ENCODE results near the gene CCDC187.

CCDC187 gene

GRCh38 chr9:136287960-136288753 lies 15.7 kb downstream of the CCDC187 start:
- Histone ChIP-seq H3K79me2 (ENCODE audit: insufficient read depth, low read length) (no peaks in the 10 kb centered on the region), H3K9me3 (ENCODE audit: insufficient read depth, low read length, severe bottlenecking) (no peaks in the 10 kb centered on the region), H3K4me1 (ENCODE audit: insufficient read depth, low read length) (no peaks in the 10 kb centered on the region), H3K4me3 (ENCODE audit: low read depth in 1 of 2, low read length in 2 of 2) (no peak overlapping the region), H3K9ac (ENCODE audit: low read depth, low read length) (no peak overlapping the region), H2AFZ (ENCODE audit: low read depth, low read length) (no peak overlapping the region), H3K4me2 (ENCODE audit: insufficient read depth, low read length) (no peak overlapping the region), H3K36me3 (ENCODE audit: insufficient read depth, low read length) (no peaks in the 10 kb centered on the region), H4K20me1 (ENCODE audit: insufficient read depth, low read length) (no peaks in the 10 kb centered on the region), H3K27me3 (ENCODE audit: insufficient read depth, low read length, poor library complexity) (no peaks in the 10 kb centered on the region), H3K27ac (ENCODE audit: low read length) (no peak overlapping the region)
- ATAC-seq (ENCODE audit: insufficient read depth, low read depth) (no peak), DNase-seq (no peak)
- TF ChIP-seq, protein P1, sequence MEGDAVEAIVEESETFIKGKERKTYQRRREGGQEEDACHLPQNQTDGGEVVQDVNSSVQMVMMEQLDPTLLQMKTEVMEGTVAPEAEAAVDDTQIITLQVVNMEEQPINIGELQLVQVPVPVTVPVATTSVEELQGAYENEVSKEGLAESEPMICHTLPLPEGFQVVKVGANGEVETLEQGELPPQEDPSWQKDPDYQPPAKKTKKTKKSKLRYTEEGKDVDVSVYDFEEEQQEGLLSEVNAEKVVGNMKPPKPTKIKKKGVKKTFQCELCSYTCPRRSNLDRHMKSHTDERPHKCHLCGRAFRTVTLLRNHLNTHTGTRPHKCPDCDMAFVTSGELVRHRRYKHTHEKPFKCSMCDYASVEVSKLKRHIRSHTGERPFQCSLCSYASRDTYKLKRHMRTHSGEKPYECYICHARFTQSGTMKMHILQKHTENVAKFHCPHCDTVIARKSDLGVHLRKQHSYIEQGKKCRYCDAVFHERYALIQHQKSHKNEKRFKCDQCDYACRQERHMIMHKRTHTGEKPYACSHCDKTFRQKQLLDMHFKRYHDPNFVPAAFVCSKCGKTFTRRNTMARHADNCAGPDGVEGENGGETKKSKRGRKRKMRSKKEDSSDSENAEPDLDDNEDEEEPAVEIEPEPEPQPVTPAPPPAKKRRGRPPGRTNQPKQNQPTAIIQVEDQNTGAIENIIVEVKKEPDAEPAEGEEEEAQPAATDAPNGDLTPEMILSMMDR (IDR thresholded peaks at IDR 0.05; ENCODE audit: borderline replicate concordance, extremely low read depth, low read length, poor library complexity, severe bottlenecking), result no peak
- no peak for TF ChIP-seq EZH2 (IDR thresholded peaks at IDR 0.05; ENCODE audit: borderline replicate concordance, low read depth, low read length, severe bottlenecking)

DNA sequence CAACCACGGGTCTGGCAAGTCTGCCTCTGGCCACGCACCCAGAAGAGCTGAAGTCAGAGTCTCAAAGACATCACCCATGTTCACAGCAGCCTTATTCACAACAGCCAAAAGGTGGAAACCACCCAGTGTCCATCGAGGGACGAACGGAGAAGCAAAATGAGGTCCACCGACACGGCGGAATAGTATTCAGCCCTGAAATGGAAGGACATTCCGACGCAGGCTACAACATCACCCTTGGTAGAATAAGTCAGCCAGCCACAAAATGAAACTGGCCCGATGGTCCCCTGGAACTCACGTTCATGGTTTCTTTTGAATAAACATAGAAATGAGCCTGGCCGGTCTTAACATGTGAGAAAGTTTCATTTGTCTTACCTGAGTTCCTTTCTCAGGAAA lies 16.9 kb downstream of the CCDC187 start:
- Histone ChIP-seq H3K27me3 (ENCODE audit: insufficient read depth, low read length, poor library complexity) (no peaks in the 10 kb centered on the region), H3K36me3 (ENCODE audit: insufficient read depth, low read length) (no peaks in the 10 kb centered on the region), H3K4me3 (ENCODE audit: low read depth in 1 of 2, low read length in 2 of 2) (no peak overlapping the region), H3K9me3 (ENCODE audit: insufficient read depth, low read length, severe bottlenecking) (no peaks in the 10 kb centered on the region), H3K4me1 (ENCODE audit: insufficient read depth, low read length) (no peaks in the 10 kb centered on the region), H2AFZ (ENCODE audit: low read depth, low read length) (no peak overlapping the region), H4K20me1 (ENCODE audit: insufficient read depth, low read length) (no peaks in the 10 kb centered on the region), H3K4me2 (ENCODE audit: insufficient read depth, low read length) (no peak overlapping the region), H3K9ac (ENCODE audit: low read depth, low read length) (no peak overlapping the region), H3K27ac (ENCODE audit: low read length) (no peak overlapping the region), H3K79me2 (ENCODE audit: insufficient read depth, low read length) (no peaks in the 10 kb centered on the region)
- no peak for ATAC-seq (ENCODE audit: insufficient read depth, low read depth)
- no peak for DNase-seq
- no peak for TF ChIP-seq EZH2 (IDR thresholded peaks at IDR 0.05; ENCODE audit: borderline replicate concordance, low read depth, low read length, severe bottlenecking)
- TF ChIP-seq, protein P1 (IDR thresholded peaks at IDR 0.05; ENCODE audit: borderline replicate concordance, extremely low read depth, low read length, poor library complexity, severe bottlenecking), result no peak

GRCh38 chr9:136286359-136286986 lies 17.4 kb downstream of the CCDC187 start:
- Histone ChIP-seq H2AFZ (ENCODE audit: low read depth, low read length) (no peak overlapping the region), H3K36me3 (ENCODE audit: insufficient read depth, low read length) (no peaks in the 10 kb centered on the region), H3K9me3 (ENCODE audit: insufficient read depth, low read length, severe bottlenecking) (no peaks in the 10 kb centered on the region), H3K27ac (ENCODE audit: low read length) (no peak overlapping the region), H3K4me3 (ENCODE audit: low read depth in 1 of 2, low read length in 2 of 2) (no peak overlapping the region), H3K4me2 (ENCODE audit: insufficient read depth, low read length) (no peak overlapping the region), H3K9ac (ENCODE audit: low read depth, low read length) (no peak overlapping the region), H3K27me3 (ENCODE audit: insufficient read depth, low read length, poor library complexity) (no peaks in the 10 kb centered on the region), H3K79me2 (ENCODE audit: insufficient read depth, low read length) (no peaks in the 10 kb centered on the region), H3K4me1 (ENCODE audit: insufficient read depth, low read length) (no peaks in the 10 kb centered on the region), H4K20me1 (ENCODE audit: insufficient read depth, low read length) (no peaks in the 10 kb centered on the region)
- TF ChIP-seq, protein P1 (IDR thresholded peaks at IDR 0.05; ENCODE audit: borderline replicate concordance, extremely low read depth, low read length, poor library complexity, severe bottlenecking), result no peak
- TF ChIP-seq EZH2 (IDR thresholded peaks at IDR 0.05; ENCODE audit: borderline replicate concordance, low read depth, low read length, severe bottlenecking), result no peak
- ATAC-seq (ENCODE audit: insufficient read depth, low read depth), result no peak
- DNase-seq, result no peak
